Putamen (tissue), 1 donor: ENCODE measurements around the gene CCDC40.
"Not testable (repeated sequence)": the region's sequence is repeated elsewhere in the genome, so short reads cannot be mapped to it uniquely, and the experiment has no call there.

Experiments
- DNase-seq: peaks from one replicate; pipeline ENCODE4 v3.0.0-alpha.2; 2016; ENCODE audit warnings: low spot score

The CCDC40 gene

GRCh38 chr17:80035937-80036714 is at the start of gene CCDC40:
Gene CCDC40, plus strand, starts transcription at chr17:80036642. Its CDS starts 21 bp downstream, at chr17:80036663.
- peak; percentile 76 for DNase-seq

- no peak for DNase-seq
Measured at GRCh38 chr17:79987187-79987934, 49.1 kb upstream of the CCDC40 start.

GRCh38 chr17:79987935-79988184 is 48.6 kb upstream of the CCDC40 start:
- no peak for DNase-seq

GRCh38 chr17:79988185-79988971 is 48.1 kb upstream of the CCDC40 start:
- DNase-seq: no peak

- no peak for DNase-seq
Measured at GRCh38 chr17:79989106-79989835, 47.2 kb upstream of the CCDC40 start.

- DNase-seq: no peak
Measured at GRCh38 chr17:79990051-79990592, 46.3 kb upstream of the CCDC40 start.

- no peak for DNase-seq
Measured at GRCh38 chr17:79990704-79991103, 45.7 kb upstream of the CCDC40 start.

- DNase-seq: peak; percentile 74
Measured at GRCh38 chr17:79991140-79991923, 45.1 kb upstream of the CCDC40 start.

- DNase-seq: no peak
Measured at GRCh38 chr17:79991924-79992648, 44.4 kb upstream of the CCDC40 start.

- DNase-seq: no peak
Measured at GRCh38 chr17:79992649-79993389, 43.6 kb upstream of the CCDC40 start.

GRCh38 chr17:79993390-79994227 is 42.8 kb upstream of the CCDC40 start:
- no peak for DNase-seq

- not testable (repeated sequence) for DNase-seq
Measured at GRCh38 chr17:79994228-79994569, 42.2 kb upstream of the CCDC40 start.

- DNase-seq: no peak
Measured at GRCh38 chr17:79994602-79995001, 41.8 kb upstream of the CCDC40 start.

- no peak for DNase-seq
Measured at GRCh38 chr17:79995696-79996095, 40.7 kb upstream of the CCDC40 start.

- DNase-seq: no peak
Measured at GRCh38 chr17:79996291-79996690, 40.2 kb upstream of the CCDC40 start.

GRCh38 chr17:79997011-79997660 is 39.3 kb upstream of the CCDC40 start:
- DNase-seq: no peak

GRCh38 chr17:80000136-80000535 is 36.3 kb upstream of the CCDC40 start:
- no peak for DNase-seq
